Fibroblast of lung (primary cell): Measurements from ENCODE around the gene TMEM43. TPM values are rescaled to one million over a fixed set of nuclear protein-coding genes. Genes with fewer than 3 reads are reported as not detected.
"Not testable (repeated sequence)": the region's sequence is repeated elsewhere in the genome, so short reads cannot be mapped to it uniquely, and the experiment has no call there.

Source experiments
- DNase-seq, 2 donors: peaks; one replicate each; pipeline versions ENCODE4 v3.0.0 to v3.0.0-alpha.2; 2010; ENCODE audit warnings: low read depth in 2 of 2
- H2AFZ ChIP-seq: 2 replicates; pipeline ENCODE4 v1.5.1; 2012; ENCODE audit warnings: low read length, control low read depth, inconsistent platforms
- H3K27ac ChIP-seq: 2 replicates; pipeline ENCODE4 v1.5.1; 2011; ENCODE audit warnings: low read length, control low read depth; ENCODE audit not compliant: insufficient read depth
- H3K27me3 ChIP-seq: 2 replicates; pipeline ENCODE4 v1.5.1; 2011; ENCODE audit warnings: mild to moderate bottlenecking, low read length; ENCODE audit not compliant: control insufficient read depth, insufficient read depth
- H3K36me3 ChIP-seq: 2 replicates; pipeline ENCODE4 v1.5.1; 2011; ENCODE audit warnings: low read length; ENCODE audit not compliant: control insufficient read depth, insufficient read depth
- H3K4me1 ChIP-seq: 2 replicates; pipeline ENCODE4 v1.5.1; 2011; ENCODE audit warnings: low read length; ENCODE audit not compliant: control insufficient read depth, insufficient read depth; ENCODE audit errors: extremely low read depth
- H3K4me2 ChIP-seq: 2 replicates; pipeline ENCODE4 v1.5.1; 2011; ENCODE audit warnings: low read length, control low read depth; ENCODE audit not compliant: insufficient read depth; ENCODE audit errors: extremely low read depth
- H3K4me3 ChIP-seq, 4 experiments: fragments of 200-600 bp in 1 of 4; sonication (generic) in 1 of 4; replicated peaks in 1 of 4; 2 replicates each; pipeline ENCODE4 v1.5.1; 2011 to 2016; ENCODE audit warnings: low read length in 4 of 4, low read depth in 3 of 4, mild to moderate bottlenecking in 3 of 4, control low read depth in 2 of 4, inconsistent platforms in 1 of 4, mixed read lengths in 1 of 4; ENCODE audit not compliant: insufficient read depth in 1 of 4; ENCODE audit errors: control extremely low read depth in 1 of 4
- H3K79me2 ChIP-seq: 2 replicates; pipeline ENCODE4 v1.5.1; 2012; ENCODE audit warnings: mild to moderate bottlenecking, low read length, inconsistent platforms; ENCODE audit not compliant: control insufficient read depth, insufficient read depth
- H3K9ac ChIP-seq: 2 replicates; pipeline ENCODE4 v1.5.1; 2011; ENCODE audit warnings: mild to moderate bottlenecking, low read length, control low read depth; ENCODE audit not compliant: insufficient read depth
- H3K9me3 ChIP-seq: 2 replicates; pipeline ENCODE4 v1.5.1; 2012; ENCODE audit warnings: low read depth, low read length; ENCODE audit not compliant: control insufficient read depth, insufficient read depth
- H4K20me1 ChIP-seq: 2 replicates; pipeline ENCODE4 v1.5.1; 2011; ENCODE audit warnings: low read length; ENCODE audit not compliant: control insufficient read depth, insufficient read depth; ENCODE audit errors: extremely low read depth
- EZH2 ChIP-seq: IDR thresholded peaks from 2 replicates; pipeline ENCODE4 v1.5.1; 2012; ENCODE audit warnings: low read length, control low read depth, mild to moderate bottlenecking; ENCODE audit errors: missing control alignments
- polyA plus RNA-seq, 2 donors: library from polyadenylated mRNA; depleted of rRNA in 1 of 2; stranded (reverse) in 1 of 2; unstranded in 1 of 2; fragments of >200 nt; gene quantifications; 2 replicates each; pipeline ENCODE4 v1.2.1, GENCODE V29; 2011 to 2012; ENCODE audit warnings: missing spikeins in 1 of 2
- total RNA-seq: library from RNA; depleted of rRNA; stranded (reverse); fragments of >200 nt; gene quantifications from 2 replicates; pipeline ENCODE4 v1.2.1, GENCODE V29; 2014
- TF ChIP-seq, protein P1 (sequence below), 2 donors: IDR thresholded peaks in 1 of 2; conservative IDR thresholded peaks in 1 of 2; 1 replicate in 1 of 2; 2 replicates in 1 of 2; pipeline ENCODE4 v1.5.1; 2011 to 2012; ENCODE audit warnings: low read length in 2 of 2, control low read depth in 1 of 2, inconsistent platforms in 1 of 2, low read depth in 1 of 2, mild to moderate bottlenecking in 1 of 2

TMEM43 gene
- total and polyA plus RNA-seq, 2 donors (not counting 1 experiment from before 2014, with no cell fraction given) = 114 to 180 TPM

GRCh38 chr3:14118400-14119381, 6.2 kb upstream of the TMEM43 start:
- H3K36me3 ChIP-seq = no peaks in the 10 kb centered on the region
- no peak overlapping the region for H3K9ac ChIP-seq
- no peaks in the 10 kb centered on the region for H4K20me1 ChIP-seq
- H3K4me3 ChIP-seq = no peak overlapping the region
- H2AFZ ChIP-seq = no peak overlapping the region
- no peak overlapping the region for H3K27ac ChIP-seq
- peaks cover 2% of the 10 kb centered on the region for H3K4me1 ChIP-seq
- peak in 1 of 2 donors; percentile 82 for DNase-seq
- H3K9me3 ChIP-seq = no peaks in the 10 kb centered on the region
- no peaks in the 10 kb centered on the region for H3K27me3 ChIP-seq
- TF ChIP-seq EZH2 = no peak
- TF ChIP-seq, protein P1, sequence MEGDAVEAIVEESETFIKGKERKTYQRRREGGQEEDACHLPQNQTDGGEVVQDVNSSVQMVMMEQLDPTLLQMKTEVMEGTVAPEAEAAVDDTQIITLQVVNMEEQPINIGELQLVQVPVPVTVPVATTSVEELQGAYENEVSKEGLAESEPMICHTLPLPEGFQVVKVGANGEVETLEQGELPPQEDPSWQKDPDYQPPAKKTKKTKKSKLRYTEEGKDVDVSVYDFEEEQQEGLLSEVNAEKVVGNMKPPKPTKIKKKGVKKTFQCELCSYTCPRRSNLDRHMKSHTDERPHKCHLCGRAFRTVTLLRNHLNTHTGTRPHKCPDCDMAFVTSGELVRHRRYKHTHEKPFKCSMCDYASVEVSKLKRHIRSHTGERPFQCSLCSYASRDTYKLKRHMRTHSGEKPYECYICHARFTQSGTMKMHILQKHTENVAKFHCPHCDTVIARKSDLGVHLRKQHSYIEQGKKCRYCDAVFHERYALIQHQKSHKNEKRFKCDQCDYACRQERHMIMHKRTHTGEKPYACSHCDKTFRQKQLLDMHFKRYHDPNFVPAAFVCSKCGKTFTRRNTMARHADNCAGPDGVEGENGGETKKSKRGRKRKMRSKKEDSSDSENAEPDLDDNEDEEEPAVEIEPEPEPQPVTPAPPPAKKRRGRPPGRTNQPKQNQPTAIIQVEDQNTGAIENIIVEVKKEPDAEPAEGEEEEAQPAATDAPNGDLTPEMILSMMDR (conservative IDR thresholded peaks at IDR 0.05 in 1 of 2, IDR thresholded peaks at IDR 0.05 in 1 of 2; ENCODE audit: low read depth in 1 of 2, low read length in 2 of 2) = no peak
- H3K4me2 ChIP-seq = no peak overlapping the region
- peaks cover 6% of the 10 kb centered on the region for H3K79me2 ChIP-seq

GRCh38 chr3:14119651-14120050, 5.2 kb upstream of the TMEM43 start:
- Histone ChIP-seq H3K4me2 (no peak overlapping the region), H2AFZ (no peak overlapping the region), H3K27me3 (no peaks in the 10 kb centered on the region), H3K36me3 (no peaks in the 10 kb centered on the region), H3K4me1 (peaks cover 4% of the 10 kb centered on the region), H4K20me1 (no peaks in the 10 kb centered on the region), H3K27ac (no peak overlapping the region), H3K9me3 (no peaks in the 10 kb centered on the region), H3K79me2 (peaks cover 11% of the 10 kb centered on the region), H3K4me3 (no peak overlapping the region), H3K9ac (no peak overlapping the region)
- DNase-seq = no peak
- TF ChIP-seq, protein P1 (conservative IDR thresholded peaks at IDR 0.05 in 1 of 2, IDR thresholded peaks at IDR 0.05 in 1 of 2; ENCODE audit: low read depth in 1 of 2, low read length in 2 of 2) = no peak

GRCh38 chr3:14120111-14120920, 4.5 kb upstream of the TMEM43 start:
- H3K9ac ChIP-seq = no peak overlapping the region

GRCh38 chr3:14120921-14121448, 3.9 kb upstream of the TMEM43 start:
- H3K79me2 ChIP-seq = peaks cover 18% of the 10 kb centered on the region
- DNase-seq, H3K9ac ChIP-seq, H3K4me3 ChIP-seq, H3K27me3 ChIP-seq, H3K4me2 ChIP-seq, H3K4me1 ChIP-seq, H3K36me3 ChIP-seq, H3K9me3 ChIP-seq, H4K20me1 ChIP-seq, H2AFZ ChIP-seq, H3K27ac ChIP-seq: not testable (repeated sequence)

More at GRCh38 chr3:14120111-14120920, 4.5 kb upstream of the TMEM43 start:
- no peak for DNase-seq
- H3K79me2 ChIP-seq = peaks cover 14% of the 10 kb centered on the region
- no peak overlapping the region for H3K27ac ChIP-seq
- H3K4me3 ChIP-seq = no peak overlapping the region
- TF ChIP-seq, protein P1 (conservative IDR thresholded peaks at IDR 0.05 in 1 of 2, IDR thresholded peaks at IDR 0.05 in 1 of 2; ENCODE audit: low read depth in 1 of 2, low read length in 2 of 2) = no peak
- TF ChIP-seq EZH2 = no peak
- no peak overlapping the region for H3K4me2 ChIP-seq
- H3K36me3 ChIP-seq = no peaks in the 10 kb centered on the region
- H2AFZ ChIP-seq = no peak overlapping the region
- no peaks in the 10 kb centered on the region for H3K9me3 ChIP-seq
- no peaks in the 10 kb centered on the region for H4K20me1 ChIP-seq
- H3K4me1 ChIP-seq = peaks cover 4% of the 10 kb centered on the region
- H3K27me3 ChIP-seq = no peaks in the 10 kb centered on the region
